Kidney (tissue), 14 donors: Measurements from ENCODE around the gene PHF21A. TPM values are rescaled to one million over a fixed set of nuclear protein-coding genes. Genes with fewer than 3 reads are reported as not detected.
A peak's percentile ranks its signal among the peaks of the same experiment; 100 is the strongest.

Experiments
- DNase-seq, 5 donors: peaks; one replicate each; pipeline ENCODE4 v3.0.0-alpha.2; 2013 to 2020
- FAIRE-seq: peaks from 2 replicates; lab custom pipeline; 2012; peaks lifted over from hg19 to GRCh38; lab: Jason Lieb, UNC
- H3K27ac ChIP-seq, 2 donors: one replicate each; pipeline ENCODE4 v1.7.0; 2013; ENCODE audit warnings: low read depth in 2 of 2, low read length in 2 of 2, inconsistent platforms in 1 of 2
- H3K27me3 ChIP-seq: one replicate; pipeline ENCODE4 v1.7.1; 2013; ENCODE audit warnings: low read length, inconsistent platforms; ENCODE audit not compliant: control insufficient read depth, insufficient read depth
- H3K36me3 ChIP-seq, 3 donors: one replicate each; pipeline versions ENCODE4 v1.7.0 to v1.7.1; 2013; ENCODE audit warnings: low read length in 3 of 3, control low read depth in 1 of 3, inconsistent platforms in 1 of 3; ENCODE audit not compliant: insufficient read depth in 3 of 3, control insufficient read depth in 2 of 3
- H3K4me1 ChIP-seq, 3 donors: one replicate each; pipeline versions ENCODE4 v1.7.0 to v1.7.1; 2013; ENCODE audit warnings: low read length in 3 of 3, inconsistent platforms in 1 of 3, low read depth in 1 of 3; ENCODE audit not compliant: control insufficient read depth in 2 of 3, insufficient read depth in 2 of 3
- H3K4me3 ChIP-seq, 3 donors: one replicate each; pipeline versions ENCODE4 v1.7.0 to v1.8.1; 2013; ENCODE audit warnings: low read length in 3 of 3, control low read depth in 1 of 3, inconsistent platforms in 1 of 3
- H3K9ac ChIP-seq, 3 donors: one replicate each; pipeline versions ENCODE4 v1.7.0 to v1.7.1; 2013; ENCODE audit warnings: low read length in 3 of 3, control low read depth in 1 of 3, inconsistent platforms in 1 of 3
- H3K9me3 ChIP-seq, 3 donors: one replicate each; pipeline versions ENCODE4 v1.7.0 to v1.7.1; 2013; ENCODE audit warnings: low read length in 3 of 3, control low read depth in 1 of 3, inconsistent platforms in 1 of 3; ENCODE audit not compliant: control insufficient read depth in 2 of 3, insufficient read depth in 1 of 3
- CTCF ChIP-seq: IDR thresholded peaks from 3 replicates; pipeline ENCODE4 v1.5.1; 2012; ENCODE audit warnings: mild to moderate bottlenecking, moderate library complexity, borderline replicate concordance; ENCODE audit not compliant: insufficient read depth; ENCODE audit errors: extremely low read depth
- intact Hi-C: fragments of 100-400 bp; cut with DNase I; formaldehyde crosslinking; loops from one replicate; pipeline ENCODE4 v1.11.1; 2022
- polyA plus RNA-seq: library from polyadenylated mRNA; stranded (reverse); fragments of 350-450 nt; fragmentation: Illumina TruSeq; extraction: RNeasy Lipid Tissue Mini Kit (QIAGEN cat#74804); gene quantifications from one replicate; pipeline ENCODE4 v1.2.3, GENCODE V29; 2014; ENCODE audit warnings: low read depth, low replicate concordance; ENCODE audit not compliant: insufficient read depth
- total RNA-seq: library from RNA; stranded (reverse); fragmentation: NEBNext Ultra II Directional; extraction: Animal tissue kit (Norgen Biotek cat#: 25700); gene quantifications from one replicate; pipeline ENCODE4 v1.2.1, GENCODE V29; 2021
- donor health status: control.
- donor health status: control.
- donor health status: control.
- donor health status: control.
- donor health status: control.
- donor health status: DM: yes; HTN: yes; CAD: no.
- donor health status: Normal renal cell carcinoma (clear cell type).

Gene PHF21A
- total and polyA plus RNA-seq, 2 donors from 2014 or later, result 9.6 to 48.2 TPM

DNA sequence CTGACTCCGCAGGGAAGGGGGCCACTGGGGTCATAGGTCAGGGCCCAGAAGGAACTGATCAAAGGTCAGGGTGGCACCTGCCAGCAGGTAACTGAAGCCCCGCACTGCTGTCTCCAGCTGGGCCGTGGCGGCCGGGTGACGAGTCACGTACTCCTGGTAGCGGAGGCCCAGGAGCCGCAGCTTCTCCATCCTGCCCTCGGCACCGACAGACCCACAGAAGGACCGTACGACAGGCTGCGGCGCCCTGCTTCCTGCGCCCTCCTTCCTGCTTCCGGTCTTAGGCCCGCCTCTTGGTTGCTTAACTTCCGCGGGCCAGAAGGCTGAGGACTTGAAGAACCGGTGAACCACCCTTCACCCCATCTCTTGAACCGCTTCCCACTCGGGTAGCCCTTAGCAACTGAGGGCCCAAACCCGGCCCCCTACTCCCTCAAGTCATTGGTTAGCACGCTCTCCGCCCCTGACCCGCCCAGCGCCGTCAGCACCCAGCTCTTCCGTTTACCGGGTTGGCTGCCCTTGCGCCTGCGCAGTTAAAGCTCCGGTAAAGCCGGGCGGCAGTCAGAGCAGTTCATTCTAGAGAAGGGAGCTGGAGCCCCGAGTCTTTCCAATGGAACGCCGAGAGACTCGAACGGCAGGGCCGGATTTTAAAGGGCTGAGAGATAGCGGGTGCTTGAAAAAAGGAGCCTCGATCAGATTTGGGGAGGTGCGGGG is 203.5 kb downstream of the PHF21A start, which contains the start of gene PEX16:
Gene PEX16, minus strand, starts transcription at position 255 of the 708 bp plus-strand sequence. Its CDS starts 66 bp downstream, at position 189.
- FAIRE-seq, result peak; percentile 61
- Histone ChIP-seq H3K4me3 (peak within 1 kb of the TSS; percentile 79 to 98 (median 91)), H3K27ac (peak within 1 kb of the TSS; percentile 79 to 87), H3K4me1 (peaks cover 0 to 28% (median 3%) of the 10 kb centered on the region in 3 donors), H3K27me3 (no peaks in the 10 kb centered on the region), H3K9me3 (no peaks in the 10 kb centered on the region), H3K9ac (peak within 1 kb of the TSS; percentile 78 to 95 (median 85)), H3K36me3 (peaks cover 0 to 28% (median 10%) of the 10 kb centered on the region in 3 donors)
- intact Hi-C loops, result no loop called here
- peak; percentile 97 to 99 (median 99) for DNase-seq
- TF ChIP-seq CTCF, result no peak

DNA sequence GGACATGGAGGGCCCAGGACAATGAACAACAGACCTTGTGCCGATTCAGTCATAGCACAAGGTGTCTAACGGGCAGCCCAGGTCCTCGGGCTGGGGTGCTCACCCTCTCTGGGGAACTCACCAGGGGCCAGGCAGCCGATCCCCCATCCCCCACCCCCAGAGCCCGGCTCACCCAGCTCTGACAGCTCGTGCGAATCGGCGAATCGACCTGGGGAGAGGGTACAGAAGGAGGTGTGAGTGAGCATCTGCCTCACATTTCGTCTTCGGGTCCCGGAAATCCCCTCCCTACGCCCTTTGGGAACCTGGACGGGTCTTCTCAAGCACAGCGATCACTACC is 204.0 kb downstream of the PHF21A start:
- intact Hi-C loops, result no loop called here
- peaks cover 0 to 28% (median 3%) of the 10 kb centered on the region in 3 donors for H3K4me1 ChIP-seq
- no peaks in the 10 kb centered on the region for H3K9me3 ChIP-seq
- peak overlapping the region; percentile 79 to 87 for H3K27ac ChIP-seq
- peak overlapping the region; percentile 65 to 95 (median 78) for H3K9ac ChIP-seq
- H3K27me3 ChIP-seq, result no peaks in the 10 kb centered on the region
- DNase-seq (peak in 1 of 5 donors; percentile 83), FAIRE-seq (no peak)
- peak overlapping the region; percentile 79 to 98 (median 91) for H3K4me3 ChIP-seq
- peaks cover 0 to 28% (median 10%) of the 10 kb centered on the region in 3 donors for H3K36me3 ChIP-seq
- no peak for TF ChIP-seq CTCF

DNA sequence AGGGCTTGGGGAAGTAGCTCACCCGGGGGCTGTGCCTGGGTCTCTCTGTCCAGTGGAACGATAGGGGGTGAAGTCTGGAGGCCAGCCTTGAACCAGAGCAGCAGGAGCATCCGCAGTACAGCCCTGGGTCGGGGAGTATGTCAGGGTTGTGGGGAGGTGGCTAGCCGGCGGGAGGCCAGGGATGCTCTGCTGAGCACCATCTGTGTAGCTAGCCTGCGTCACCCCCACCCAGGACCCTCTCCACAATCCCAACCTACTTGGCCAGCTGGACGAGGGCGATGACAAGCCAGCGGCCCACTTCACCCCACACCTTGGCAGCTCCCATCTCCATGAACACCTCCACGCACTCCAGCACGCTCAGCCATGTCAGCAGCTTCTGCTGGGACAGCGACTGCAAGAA is 205.8 kb downstream of the PHF21A start:
- DNase-seq (peak in 1 of 5 donors; percentile 58), FAIRE-seq (no peak)
- H3K27me3 ChIP-seq, result no peaks in the 10 kb centered on the region
- intact Hi-C loops, result no loop called here
- no peak overlapping the region for H3K9ac ChIP-seq
- peaks cover 0 to 20% (median 3%) of the 10 kb centered on the region in 3 donors for H3K4me1 ChIP-seq
- peaks cover 0 to 28% (median 16%) of the 10 kb centered on the region in 3 donors for H3K36me3 ChIP-seq
- H3K4me3 ChIP-seq, result no peak overlapping the region
- TF ChIP-seq CTCF, result no peak
- no peaks in the 10 kb centered on the region for H3K9me3 ChIP-seq
- no peak overlapping the region for H3K27ac ChIP-seq
